ENCODE measurements around the gene SLC5A1. TPM values are rescaled to one million over a fixed set of nuclear protein-coding genes. Genes with fewer than 3 reads are reported as not detected.
"Not testable (repeated sequence)": the region's sequence is repeated elsewhere in the genome, so short reads cannot be mapped to it uniquely, and the experiment has no call there.

The SLC5A1 gene
- total and polyA plus RNA-seq, 2 of the 8 experiments (the other 6 are each of a cell fraction or from before 2014, with no cell fraction given) = 0.06 TPM; not detected in 1

GRCh38 chr22:32135958-32136357, 92.9 kb downstream of the SLC5A1 start:
- H2BK120ac ChIP-seq (replicated peaks; ENCODE audit: low read depth, low read length) = not testable (repeated sequence)

GRCh38 chr22:32136881-32137280, 93.8 kb downstream of the SLC5A1 start:
- H2BK5ac ChIP-seq (ENCODE audit: low read depth, low read length); H2AK5ac ChIP-seq (ENCODE audit: low read depth, low read length); H2AFZ ChIP-seq (ENCODE audit: low read length); CTCF ChIA-PET (ENCODE audit: partially characterized antibody); H3K18ac ChIP-seq (ENCODE audit: extremely low read depth, low read length); H4K5ac ChIP-seq (ENCODE audit: insufficient read length, low read depth, low read length); H3K4me1 ChIP-seq (replicated peaks in 1 of 4; ENCODE audit: control insufficient read depth in 3 of 4, insufficient read depth in 4 of 4, low read length in 3 of 4); H2BK20ac ChIP-seq (ENCODE audit: low read length); H3K36me3 ChIP-seq (ENCODE audit: control insufficient read depth in 2 of 4, insufficient read depth in 4 of 4, low read length in 3 of 4); POLR2A ChIA-PET (ENCODE audit: partially characterized antibody); H4K91ac ChIP-seq (replicated peaks; ENCODE audit: insufficient read length, low read length); H3K56ac ChIP-seq (replicated peaks; ENCODE audit: insufficient read length, low read depth, low read length); H3K79me1 ChIP-seq (ENCODE audit: low read depth, low read length); H3K27ac ChIP-seq (ENCODE audit: low read depth, low read length); H3K4ac ChIP-seq (replicated peaks; ENCODE audit: insufficient read length, low read depth, low read length); H3K23ac ChIP-seq (ENCODE audit: insufficient read length); H3K4me2 ChIP-seq (ENCODE audit: insufficient read depth in 1 of 2, low read depth in 2 of 2, low read length in 2 of 2); H3K9me3 ChIP-seq (ENCODE audit: insufficient read depth in 2 of 2, low read depth in 1 of 2, low read length in 1 of 2); H3K4me3 ChIP-seq (ENCODE audit: extremely low read depth in 1 of 4, insufficient read depth in 2 of 4, low read depth in 3 of 4, low read length in 4 of 4); H3K23me2 ChIP-seq (ENCODE audit: low read depth, low read length); H4K8ac ChIP-seq (ENCODE audit: extremely low read depth, insufficient read depth, low read length); FAIRE-seq; H2BK15ac ChIP-seq (ENCODE audit: low read length); H3K27me3 ChIP-seq (replicated peaks in 1 of 4; ENCODE audit: control insufficient read depth in 3 of 4, extremely low read depth in 1 of 4, insufficient read depth in 3 of 4, low read length in 3 of 4); H4K20me1 ChIP-seq (replicated peaks in 1 of 2; ENCODE audit: control insufficient read depth in 1 of 2, insufficient read depth in 2 of 2, low read length in 2 of 2); H2BK12ac ChIP-seq (ENCODE audit: low read depth, low read length); H2BK120ac ChIP-seq (replicated peaks; ENCODE audit: low read depth, low read length); H3K9ac ChIP-seq (replicated peaks in 1 of 4; ENCODE audit: extremely low read depth in 1 of 4, low read depth in 3 of 4, low read length in 3 of 4); H3K79me2 ChIP-seq (ENCODE audit: control insufficient read depth in 1 of 2, insufficient read depth in 2 of 2, low read length in 2 of 2); H3K14ac ChIP-seq (ENCODE audit: insufficient read length); DNase-seq (ENCODE audit: low read depth in 1 of 2, low spot score in 2 of 2): not testable (repeated sequence)
- 73% methylated on average over 4 of the region's 4 CpGs; no CpG with 5 or more reads in 1 of the 2 experiments for WGBS, 2 experiments (ENCODE audit: extremely low coverage in 1 of 2, insufficient coverage in 1 of 2, insufficient read length in 1 of 2, insufficient replicate concordance in 2 of 2, low coverage in 1 of 2, low lambda C conversion rate in 2 of 2, missing lambda C conversion rate in 1 of 2)

More at GRCh38 chr22:32135958-32136357, 92.9 kb downstream of the SLC5A1 start:
- H3K27ac ChIP-seq (ENCODE audit: low read depth, low read length); H3K36me3 ChIP-seq (ENCODE audit: control insufficient read depth in 2 of 4, insufficient read depth in 4 of 4, low read length in 3 of 4); H2BK12ac ChIP-seq (ENCODE audit: low read depth, low read length); H3K23me2 ChIP-seq (ENCODE audit: low read depth, low read length); FAIRE-seq; H4K8ac ChIP-seq (ENCODE audit: extremely low read depth, insufficient read depth, low read length); H3K56ac ChIP-seq (replicated peaks; ENCODE audit: insufficient read length, low read depth, low read length); H3K4me3 ChIP-seq (ENCODE audit: extremely low read depth in 1 of 4, insufficient read depth in 2 of 4, low read depth in 3 of 4, low read length in 4 of 4); H2BK5ac ChIP-seq (ENCODE audit: low read depth, low read length); H3K9ac ChIP-seq (replicated peaks in 1 of 4; ENCODE audit: extremely low read depth in 1 of 4, low read depth in 3 of 4, low read length in 3 of 4); H3K14ac ChIP-seq (ENCODE audit: insufficient read length); DNase-seq (ENCODE audit: low read depth in 1 of 2, low spot score in 2 of 2); H4K20me1 ChIP-seq (replicated peaks in 1 of 2; ENCODE audit: control insufficient read depth in 1 of 2, insufficient read depth in 2 of 2, low read length in 2 of 2); H3K4ac ChIP-seq (replicated peaks; ENCODE audit: insufficient read length, low read depth, low read length); H3K18ac ChIP-seq (ENCODE audit: extremely low read depth, low read length); H4K5ac ChIP-seq (ENCODE audit: insufficient read length, low read depth, low read length); H3K27me3 ChIP-seq (replicated peaks in 1 of 4; ENCODE audit: control insufficient read depth in 3 of 4, extremely low read depth in 1 of 4, insufficient read depth in 3 of 4, low read length in 3 of 4); H2BK20ac ChIP-seq (ENCODE audit: low read length); H2BK15ac ChIP-seq (ENCODE audit: low read length); H4K91ac ChIP-seq (replicated peaks; ENCODE audit: insufficient read length, low read length); H3K9me3 ChIP-seq (ENCODE audit: insufficient read depth in 2 of 2, low read depth in 1 of 2, low read length in 1 of 2); H3K23ac ChIP-seq (ENCODE audit: insufficient read length); H3K79me1 ChIP-seq (ENCODE audit: low read depth, low read length); H2AK5ac ChIP-seq (ENCODE audit: low read depth, low read length); H3K4me2 ChIP-seq (ENCODE audit: insufficient read depth in 1 of 2, low read depth in 2 of 2, low read length in 2 of 2); POLR2A ChIA-PET (ENCODE audit: partially characterized antibody); H2AFZ ChIP-seq (ENCODE audit: low read length); H3K79me2 ChIP-seq (ENCODE audit: control insufficient read depth in 1 of 2, insufficient read depth in 2 of 2, low read length in 2 of 2); H3K4me1 ChIP-seq (replicated peaks in 1 of 4; ENCODE audit: control insufficient read depth in 3 of 4, insufficient read depth in 4 of 4, low read length in 3 of 4): not testable (repeated sequence)
- CTCF ChIA-PET (ENCODE audit: partially characterized antibody) = interaction anchor here (0.6 kb wide), 1 partner anchor 1636 kb away, joined by 3 read pairs; no protein-coding TSS in a partner anchor
- WGBS, 2 experiments (ENCODE audit: extremely low coverage in 1 of 2, insufficient coverage in 1 of 2, insufficient read length in 1 of 2, insufficient replicate concordance in 2 of 2, low coverage in 1 of 2, low lambda C conversion rate in 2 of 2, missing lambda C conversion rate in 1 of 2) = 92% methylated on average over 3 of the region's 3 CpGs; no CpG with 5 or more reads in 1 of the 2 experiments

All from H1 (cell line).